Common myeloid progenitor, CD34-positive (primary cell): ENCODE data around the gene BGN.

Source experiments
- CTCF ChIA-PET: fragments of 350-600 bp; sonication (Branson Sonifier 250); formaldehyde crosslinking; loops from one replicate; lab custom pipeline; 2021; ENCODE audit warnings: antibody characterized with exemption; lab: Charles Lee
- POLR2A ChIA-PET: fragments of 350-600 bp; sonication (Branson Sonifier 250); formaldehyde crosslinking; loops from one replicate; lab custom pipeline; 2021; ENCODE audit warnings: antibody characterized with exemption; lab: Charles Lee
- DNase-seq, 3 donors: peaks; one replicate each; pipeline versions ENCODE4 v3.0.0 to v3.0.0-alpha.2; 2013
- H3K27ac ChIP-seq, 2 experiments: 1 replicate in 1 of 2; 2 replicates in 1 of 2; pipeline ENCODE4 v1.7.0; 2013; ENCODE audit warnings: inconsistent platforms in 2 of 2, low read length in 2 of 2, mild to moderate bottlenecking in 2 of 2, low read depth in 1 of 2, moderate library complexity in 1 of 2; ENCODE audit not compliant: severe bottlenecking in 2 of 2, insufficient read depth in 1 of 2, poor library complexity in 1 of 2
- H3K27me3 ChIP-seq, 5 experiments: replicated peaks in 2 of 5; 1 replicate in 3 of 5; 2 replicates in 2 of 5; pipeline versions ENCODE4 v1.6.1 to v1.7.0; 2013; ENCODE audit warnings: low read length in 4 of 5, mild to moderate bottlenecking in 2 of 5, moderate library complexity in 2 of 5, inconsistent platforms in 1 of 5; ENCODE audit not compliant: insufficient read depth in 5 of 5, control insufficient read depth in 4 of 5
- H3K36me3 ChIP-seq, 4 experiments: 1 replicate in 2 of 4; 2 replicates in 2 of 4; pipeline versions ENCODE4 v1.6.1 to v1.7.0; 2013; ENCODE audit warnings: low read length in 3 of 4, control low read depth in 1 of 4, mild to moderate bottlenecking in 1 of 4; ENCODE audit not compliant: control insufficient read depth in 4 of 4, insufficient read depth in 4 of 4
- H3K4me1 ChIP-seq, 4 experiments: 1 replicate in 3 of 4; 2 replicates in 1 of 4; pipeline versions ENCODE4 v1.6.1 to v1.7.1; 2013; ENCODE audit warnings: low read length in 3 of 4, mild to moderate bottlenecking in 3 of 4, control low read depth in 1 of 4, inconsistent platforms in 1 of 4, moderate library complexity in 1 of 4; ENCODE audit not compliant: control insufficient read depth in 4 of 4, insufficient read depth in 4 of 4; ENCODE audit errors: control extremely low read depth in 1 of 4
- H3K4me3 ChIP-seq, 7 experiments: 1 replicate in 4 of 7; 2 replicates in 3 of 7; pipeline versions ENCODE4 v1.5.1 to v1.7.0; 2013; ENCODE audit warnings: mild to moderate bottlenecking in 7 of 7, low read length in 6 of 7, moderate library complexity in 6 of 7, inconsistent platforms in 2 of 7, low read depth in 2 of 7, control low read depth in 1 of 7; ENCODE audit not compliant: insufficient read depth in 4 of 7, control insufficient read depth in 1 of 7; ENCODE audit errors: extremely low read depth in 1 of 7
- H3K9me3 ChIP-seq, 5 experiments: 1 replicate in 4 of 5; 2 replicates in 1 of 5; pipeline versions ENCODE4 v1.6.1 to v1.7.1; 2013; ENCODE audit warnings: low read length in 4 of 5, mild to moderate bottlenecking in 2 of 5, inconsistent platforms in 1 of 5, low read depth in 1 of 5, moderate library complexity in 1 of 5; ENCODE audit not compliant: control insufficient read depth in 4 of 5, insufficient read depth in 2 of 5; ENCODE audit errors: control extremely low read depth in 1 of 5
- WGBS: methylation state at CpG from one replicate; pipeline ENCODE4 v1.1.5; 2013; ENCODE audit not compliant: insufficient coverage; 5-methylcytosine and 5-hydroxymethylcytosine counted together

The BGN gene

GRCh38 chrX:153520287-153520917 lies 25.6 kb downstream of the BGN start:
- DNase-seq, result no peak
- H3K27ac ChIP-seq, result no peak overlapping the region
- H3K36me3 ChIP-seq, result no peaks in the 10 kb centered on the region
- CTCF ChIA-PET, result no interaction called here
- 89% methylated on average over 6 of the region's 7 CpGs for WGBS
- no peaks in the 10 kb centered on the region for H3K9me3 ChIP-seq
- no peak overlapping the region for H3K4me3 ChIP-seq
- H3K4me1 ChIP-seq, result peaks cover 0 to 5% (median 2%) of the 10 kb centered on the region in 4 experiments
- H3K27me3 ChIP-seq, result peaks cover 0 to 87% (median 7%) of the 10 kb centered on the region in 5 experiments
- POLR2A ChIA-PET, result interaction anchor here (0.6 kb wide), 1 partner anchor 468 kb away, joined by 3 read pairs; no protein-coding TSS in a partner anchor

- Histone ChIP-seq H3K27ac (no peak overlapping the region), H3K27me3 (peaks cover 0 to 86% (median 5%) of the 10 kb centered on the region in 5 experiments), H3K4me3 (no peak overlapping the region), H3K4me1 (peaks cover 0 to 5% (median 2%) of the 10 kb centered on the region in 4 experiments), H3K36me3 (no peaks in the 10 kb centered on the region), H3K9me3 (no peaks in the 10 kb centered on the region)
- WGBS, result 94% methylated on average over 8 of the region's 9 CpGs
- no peak for DNase-seq
- ChIA-PET CTCF (no interaction called here), POLR2A (no interaction called here)
These were observed 26.3 kb downstream of the BGN start for GRCh38 chrX:153521034-153521433.

- no peak overlapping the region for H3K4me3 ChIP-seq
- DNase-seq, result no peak
- 64% methylated on average over 5 of the region's 12 CpGs for WGBS
- H3K4me1 ChIP-seq, result peaks cover 0 to 4% (median 2%) of the 10 kb centered on the region in 4 experiments
- H3K9me3 ChIP-seq, result no peaks in the 10 kb centered on the region
- ChIA-PET POLR2A (interaction anchor here (0.7 kb wide), 1 partner anchor 88 kb away, joined by 3 read pairs; no protein-coding TSS in a partner anchor), CTCF (interaction anchor here (1.1 kb wide), 1 partner anchor 31 kb away, joined by 3 read pairs; no protein-coding TSS in a partner anchor)
- H3K27me3 ChIP-seq, result peaks cover 0 to 86% (median 3%) of the 10 kb centered on the region in 5 experiments
- H3K36me3 ChIP-seq, result no peaks in the 10 kb centered on the region
- no peak overlapping the region for H3K27ac ChIP-seq
These were observed 27.5 kb downstream of the BGN start for GRCh38 chrX:153522259-153522658.

GRCh38 chrX:153523269-153523668 lies 28.5 kb downstream of the BGN start:
- Histone ChIP-seq H3K9me3 (no peaks in the 10 kb centered on the region), H3K27ac (no peak overlapping the region), H3K27me3 (peaks cover 0 to 88% (median 3%) of the 10 kb centered on the region in 5 experiments), H3K4me1 (peaks cover 0 to under 1% (median 0%) of the 10 kb centered on the region in 4 experiments), H3K36me3 (no peaks in the 10 kb centered on the region), H3K4me3 (no peak overlapping the region)
- CTCF ChIA-PET, result no interaction called here
- DNase-seq, result no peak
- 93% methylated on average over 5 of the region's 7 CpGs for WGBS
- POLR2A ChIA-PET, result interaction anchor here (0.6 kb wide), 1 partner anchor 136 kb away, joined by 3 read pairs; no protein-coding TSS in a partner anchor

- Histone ChIP-seq H3K36me3 (no peaks in the 10 kb centered on the region), H3K4me3 (no peak overlapping the region), H3K9me3 (no peaks in the 10 kb centered on the region), H3K27ac (no peak overlapping the region), H3K4me1 (no peaks in the 10 kb centered on the region), H3K27me3 (peaks cover 0 to 86% (median 3%) of the 10 kb centered on the region in 5 experiments)
- DNase-seq, result no peak
- CTCF ChIA-PET, result interaction anchor here (0.6 kb wide), 1 partner anchor 112 kb away, joined by 3 read pairs; no protein-coding TSS in a partner anchor
- POLR2A ChIA-PET, result no interaction called here
- WGBS, result 97% methylated on average over 3 of the region's 3 CpGs
These were observed 29.5 kb downstream of the BGN start for GRCh38 chrX:153524234-153524633.

GRCh38 chrX:153525451-153525850 lies 30.7 kb downstream of the BGN start:
- Histone ChIP-seq H3K36me3 (no peaks in the 10 kb centered on the region), H3K9me3 (no peaks in the 10 kb centered on the region), H3K4me1 (no peaks in the 10 kb centered on the region), H3K4me3 (no peak overlapping the region), H3K27ac (no peak overlapping the region), H3K27me3 (peaks cover 0 to 77% (median 0%) of the 10 kb centered on the region in 5 experiments)
- CTCF ChIA-PET, result interaction anchor here (1.8 kb wide), 1 partner anchor 14 kb away, joined by 4 read pairs; no protein-coding TSS in a partner anchor
- POLR2A ChIA-PET, result no interaction called here
- no peak for DNase-seq
- WGBS, result 93% methylated on average over 4 of the region's 6 CpGs

GRCh38 chrX:153526042-153526441 lies 31.3 kb downstream of the BGN start:
- no peak for DNase-seq
- H3K27me3 ChIP-seq, result peaks cover 0 to 74% (median 0%) of the 10 kb centered on the region in 5 experiments
- H3K27ac ChIP-seq, result no peak overlapping the region
- POLR2A ChIA-PET, result no interaction called here
- no peaks in the 10 kb centered on the region for H3K36me3 ChIP-seq
- H3K4me1 ChIP-seq, result no peaks in the 10 kb centered on the region
- CTCF ChIA-PET, result interaction anchor here (1.8 to 2.4 kb wide), 2 partner anchors 13 to 143 kb away, joined by 4 to 5 read pairs; no protein-coding TSS in a partner anchor
- H3K9me3 ChIP-seq, result no peaks in the 10 kb centered on the region
- WGBS, result 84% methylated on average over 5 of the region's 7 CpGs
- no peak overlapping the region for H3K4me3 ChIP-seq
